Effector memory CD4-positive, alpha-beta T cell (primary cell): ENCODE results near the gene ABCA13.

ENCODE experiments used
- DNase-seq, 3 donors: peaks; one replicate each; pipeline ENCODE4 v3.0.0-alpha.2; 2020
- H3K27ac ChIP-seq: 2 replicates; pipeline ENCODE4 v1.7.0; 2013; ENCODE audit warnings: mild to moderate bottlenecking, low read length, moderate library complexity; ENCODE audit not compliant: insufficient read depth, poor library complexity, severe bottlenecking
- H3K27me3 ChIP-seq: replicated peaks from 2 replicates; pipeline ENCODE4 v1.7.0; 2013; ENCODE audit warnings: mild to moderate bottlenecking, low read length; ENCODE audit not compliant: insufficient read depth, control insufficient read depth, poor library complexity, severe bottlenecking
- H3K36me3 ChIP-seq: 2 replicates; pipeline ENCODE4 v1.7.0; 2013; ENCODE audit warnings: mild to moderate bottlenecking, low read length, moderate library complexity; ENCODE audit not compliant: control insufficient read depth, insufficient read depth
- H3K4me1 ChIP-seq: 2 replicates; pipeline ENCODE4 v1.7.0; 2013; ENCODE audit warnings: low read length, mild to moderate bottlenecking; ENCODE audit not compliant: control insufficient read depth, insufficient read depth, poor library complexity, severe bottlenecking
- H3K4me3 ChIP-seq: 2 replicates; pipeline ENCODE4 v1.7.0; 2013; ENCODE audit warnings: low read length, low read depth, mild to moderate bottlenecking; ENCODE audit not compliant: insufficient read depth, poor library complexity, severe bottlenecking
- H3K9me3 ChIP-seq: 2 replicates; pipeline ENCODE4 v1.7.0; 2013; ENCODE audit warnings: mild to moderate bottlenecking, low read length, moderate library complexity; ENCODE audit not compliant: control insufficient read depth

ABCA13 gene

GRCh38 chr7:48563334-48563733, 392.1 kb downstream of the ABCA13 start:
- no peak overlapping the region for H3K27ac ChIP-seq
- no peaks in the 10 kb centered on the region for H3K9me3 ChIP-seq
- H3K4me3 ChIP-seq: no peak overlapping the region
- H3K36me3 ChIP-seq: no peaks in the 10 kb centered on the region
- no peaks in the 10 kb centered on the region for H3K4me1 ChIP-seq
- no peak for DNase-seq
- no peaks in the 10 kb centered on the region for H3K27me3 ChIP-seq

- no peak overlapping the region for H3K4me3 ChIP-seq
- no peaks in the 10 kb centered on the region for H3K4me1 ChIP-seq
- no peak overlapping the region for H3K27ac ChIP-seq
- no peaks in the 10 kb centered on the region for H3K36me3 ChIP-seq
- no peak for DNase-seq
- H3K27me3 ChIP-seq: no peaks in the 10 kb centered on the region
- no peaks in the 10 kb centered on the region for H3K9me3 ChIP-seq
Observed at GRCh38 chr7:48575516-48575915, 404.3 kb downstream of the ABCA13 start.

GRCh38 chr7:48587475-48587874, 416.2 kb downstream of the ABCA13 start:
- H3K27ac ChIP-seq: no peak overlapping the region
- no peaks in the 10 kb centered on the region for H3K9me3 ChIP-seq
- H3K36me3 ChIP-seq: no peaks in the 10 kb centered on the region
- H3K4me1 ChIP-seq: no peaks in the 10 kb centered on the region
- no peak for DNase-seq
- H3K27me3 ChIP-seq: no peaks in the 10 kb centered on the region
- no peak overlapping the region for H3K4me3 ChIP-seq

- H3K4me3 ChIP-seq: no peak overlapping the region
- H3K4me1 ChIP-seq: no peaks in the 10 kb centered on the region
- H3K9me3 ChIP-seq: no peaks in the 10 kb centered on the region
- H3K27ac ChIP-seq: no peak overlapping the region
- H3K27me3 ChIP-seq: no peaks in the 10 kb centered on the region
- H3K36me3 ChIP-seq: no peaks in the 10 kb centered on the region
- DNase-seq: no peak
Observed at GRCh38 chr7:48594349-48594748, 423.1 kb downstream of the ABCA13 start.

- H3K36me3 ChIP-seq: no peaks in the 10 kb centered on the region
- DNase-seq: no peak
- H3K4me1 ChIP-seq: no peaks in the 10 kb centered on the region
- H3K27ac ChIP-seq: no peak overlapping the region
- H3K9me3 ChIP-seq: no peaks in the 10 kb centered on the region
- no peak overlapping the region for H3K4me3 ChIP-seq
- no peaks in the 10 kb centered on the region for H3K27me3 ChIP-seq
Observed at GRCh38 chr7:48595756-48596155, 424.5 kb downstream of the ABCA13 start.

GRCh38 chr7:48610705-48611104, 439.4 kb downstream of the ABCA13 start:
- Histone ChIP-seq H3K27ac (no peak overlapping the region), H3K27me3 (no peaks in the 10 kb centered on the region), H3K9me3 (no peaks in the 10 kb centered on the region), H3K4me1 (no peaks in the 10 kb centered on the region), H3K4me3 (no peak overlapping the region), H3K36me3 (no peaks in the 10 kb centered on the region)
- DNase-seq: no peak

GRCh38 chr7:48611993-48612392, 440.7 kb downstream of the ABCA13 start:
- Histone ChIP-seq H3K36me3 (no peaks in the 10 kb centered on the region), H3K4me3 (no peak overlapping the region), H3K9me3 (no peaks in the 10 kb centered on the region), H3K27ac (no peak overlapping the region), H3K4me1 (no peaks in the 10 kb centered on the region), H3K27me3 (no peaks in the 10 kb centered on the region)
- DNase-seq: no peak

GRCh38 chr7:48617508-48617907, 446.2 kb downstream of the ABCA13 start:
- H3K4me3 ChIP-seq: no peak overlapping the region
- no peaks in the 10 kb centered on the region for H3K36me3 ChIP-seq
- H3K27me3 ChIP-seq: no peaks in the 10 kb centered on the region
- DNase-seq: no peak
- H3K4me1 ChIP-seq: no peaks in the 10 kb centered on the region
- no peak overlapping the region for H3K27ac ChIP-seq
- H3K9me3 ChIP-seq: no peaks in the 10 kb centered on the region

GRCh38 chr7:48617993-48618392, 446.7 kb downstream of the ABCA13 start:
- H3K9me3 ChIP-seq: no peaks in the 10 kb centered on the region
- no peak overlapping the region for H3K27ac ChIP-seq
- no peaks in the 10 kb centered on the region for H3K4me1 ChIP-seq
- H3K27me3 ChIP-seq: no peaks in the 10 kb centered on the region
- H3K4me3 ChIP-seq: no peak overlapping the region
- H3K36me3 ChIP-seq: no peaks in the 10 kb centered on the region
- no peak for DNase-seq

- Histone ChIP-seq H3K27ac (no peak overlapping the region), H3K36me3 (no peaks in the 10 kb centered on the region), H3K27me3 (no peaks in the 10 kb centered on the region), H3K4me3 (no peak overlapping the region), H3K9me3 (no peaks in the 10 kb centered on the region), H3K4me1 (no peaks in the 10 kb centered on the region)
- DNase-seq: no peak
Observed at GRCh38 chr7:48621076-48621475, 449.8 kb downstream of the ABCA13 start.

- no peak for DNase-seq
- no peaks in the 10 kb centered on the region for H3K4me1 ChIP-seq
- no peaks in the 10 kb centered on the region for H3K27me3 ChIP-seq
- H3K4me3 ChIP-seq: no peak overlapping the region
- no peaks in the 10 kb centered on the region for H3K36me3 ChIP-seq
- H3K9me3 ChIP-seq: no peaks in the 10 kb centered on the region
- H3K27ac ChIP-seq: no peak overlapping the region
Observed at GRCh38 chr7:48627164-48627563, 455.9 kb downstream of the ABCA13 start.
